ENCODE results near the gene SHISA9.

DNA sequence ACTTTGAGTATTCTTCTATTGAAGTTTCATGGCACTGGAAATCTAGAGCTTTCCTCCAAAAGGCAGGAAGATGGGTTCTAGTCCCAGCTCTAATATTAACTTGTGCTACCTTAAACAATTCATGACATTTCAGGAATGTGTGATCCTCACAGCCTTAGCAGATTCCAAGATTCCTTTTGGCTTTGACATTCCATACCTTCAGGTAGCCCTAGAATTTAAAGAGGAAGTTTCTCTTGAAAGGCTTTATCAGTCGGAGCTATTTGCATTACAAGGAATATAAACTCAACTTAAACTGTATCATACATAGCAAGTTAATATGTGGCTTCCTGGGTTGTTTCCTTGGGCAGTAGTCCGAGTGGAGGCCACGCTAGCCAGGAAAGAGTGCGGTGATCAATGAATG, 330.0 kb downstream of the SHISA9 start:
- TF ChIP-seq ESRRG (CRISPR knock-in tag; IDR thresholded peaks at IDR 0.05) (no peak), PPARA (CRISPR knock-in tag; IDR thresholded peaks at IDR 0.05; ENCODE audit: borderline replicate concordance) (no peak), ZFP30 (CRISPR knock-in tag; IDR thresholded peaks at IDR 0.05) (no peak), TOX (CRISPR knock-in tag; IDR thresholded peaks at IDR 0.05; ENCODE audit: borderline replicate concordance) (no peak), OSR1 (CRISPR knock-in tag; IDR thresholded peaks at IDR 0.05) (no peak), ZNF8 (CRISPR knock-in tag; IDR thresholded peaks at IDR 0.05) (no peak), SNAI2 (CRISPR knock-in tag; IDR thresholded peaks at IDR 0.05) (no peak), TSHZ2 (CRISPR knock-in tag; IDR thresholded peaks at IDR 0.05) (no peak)
- TF ChIP-seq, protein P1, sequence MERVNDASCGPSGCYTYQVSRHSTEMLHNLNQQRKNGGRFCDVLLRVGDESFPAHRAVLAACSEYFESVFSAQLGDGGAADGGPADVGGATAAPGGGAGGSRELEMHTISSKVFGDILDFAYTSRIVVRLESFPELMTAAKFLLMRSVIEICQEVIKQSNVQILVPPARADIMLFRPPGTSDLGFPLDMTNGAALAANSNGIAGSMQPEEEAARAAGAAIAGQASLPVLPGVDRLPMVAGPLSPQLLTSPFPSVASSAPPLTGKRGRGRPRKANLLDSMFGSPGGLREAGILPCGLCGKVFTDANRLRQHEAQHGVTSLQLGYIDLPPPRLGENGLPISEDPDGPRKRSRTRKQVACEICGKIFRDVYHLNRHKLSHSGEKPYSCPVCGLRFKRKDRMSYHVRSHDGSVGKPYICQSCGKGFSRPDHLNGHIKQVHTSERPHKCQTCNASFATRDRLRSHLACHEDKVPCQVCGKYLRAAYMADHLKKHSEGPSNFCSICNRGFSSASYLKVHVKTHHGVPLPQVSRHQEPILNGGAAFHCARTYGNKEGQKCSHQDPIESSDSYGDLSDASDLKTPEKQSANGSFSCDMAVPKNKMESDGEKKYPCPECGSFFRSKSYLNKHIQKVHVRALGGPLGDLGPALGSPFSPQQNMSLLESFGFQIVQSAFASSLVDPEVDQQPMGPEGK (CRISPR knock-in tag; IDR thresholded peaks at IDR 0.05; ENCODE audit: borderline replicate concordance), result no peak
